OCI-LY3 (cell line): ENCODE data around the gene IGSF3.
"Not testable (repeated sequence)": the region's sequence is repeated elsewhere in the genome, so short reads cannot be mapped to it uniquely, and the experiment has no call there.

Experiments
- H2AFZ ChIP-seq: fragments of 200-600, 300-600 bp; shearing (Covaris generic); 2 replicates; pipeline ENCODE4 v1.6.0; 2014; ENCODE audit warnings: antibody characterized with exemption, low read depth, low read length
- H3K27ac ChIP-seq: fragments of 200-600, 300-600 bp; sonication (generic); 2 replicates; pipeline ENCODE4 v1.5.1; 2014; ENCODE audit warnings: mild to moderate bottlenecking, low read length, moderate library complexity, mixed read lengths
- H3K27me3 ChIP-seq: fragments of 200-600, 300-600 bp; sonication (generic); 2 replicates; pipeline ENCODE4 v1.6.1; 2014; ENCODE audit warnings: low read depth, low read length, mixed read lengths
- H3K36me3 ChIP-seq: fragments of 200-600, 300-600 bp; sonication (generic); replicated peaks from 2 replicates; pipeline ENCODE3; 2014; ENCODE audit warnings: low read depth, low read length, mixed read lengths
- H3K4me1 ChIP-seq: fragments of 300-600, 200-600 bp; sonication (generic); 2 replicates; pipeline ENCODE4 v1.6.1; 2014; ENCODE audit warnings: low read length, mixed read lengths
- H3K4me2 ChIP-seq: fragments of 200-600, 300-600 bp; sonication (generic); 2 replicates; pipeline ENCODE4 v1.6.1; 2014; ENCODE audit warnings: low read length, mixed read lengths
- H3K4me3 ChIP-seq: fragments of 300-600, 200-600 bp; sonication (generic); 2 replicates; pipeline ENCODE4 v1.5.1; 2014; ENCODE audit warnings: antibody characterized with exemption, mild to moderate bottlenecking, low read length, moderate library complexity
- H3K79me2 ChIP-seq: fragments of 300-600, 200-600 bp; shearing (Covaris generic); 2 replicates; pipeline ENCODE4 v1.6.1; 2014; ENCODE audit warnings: mild to moderate bottlenecking, low read length, mixed read lengths
- H3K9ac ChIP-seq: fragments of 300-600, 200-600 bp; shearing (Covaris generic); 2 replicates; pipeline ENCODE4 v1.6.0; 2014; ENCODE audit warnings: mild to moderate bottlenecking, low read length, moderate library complexity
- H3K9me3 ChIP-seq: fragments of 200-600, 300-600 bp; shearing (Covaris generic); 2 replicates; pipeline ENCODE4 v1.6.1; 2014; ENCODE audit warnings: low read length, mixed read lengths; ENCODE audit not compliant: insufficient read depth
- H4K20me1 ChIP-seq: fragments of 200-600, 300-600 bp; sonication (generic); 2 replicates; pipeline ENCODE4 v1.6.1; 2016; ENCODE audit warnings: low read length, mixed read lengths; ENCODE audit not compliant: insufficient read depth
- CTCF ChIP-seq: fragments of 200-600, 300-600 bp; sonication (generic); IDR thresholded peaks from 2 replicates; pipeline ENCODE4 v1.5.1; 2014; ENCODE audit warnings: antibody characterized with exemption, low read length, low read depth
- EZH2phosphoT487 ChIP-seq: fragments of 200-600 bp; shearing (Covaris generic); IDR thresholded peaks from 2 replicates; pipeline ENCODE4 v1.6.1; 2018; ENCODE audit warnings: antibody characterized with exemption, mixed run types, low read depth

Gene IGSF3

GRCh38 chr1:116663821-116664220 is 3.7 kb downstream of the IGSF3 start:
- TF ChIP-seq EZH2phosphoT487 (no peak), CTCF (no peak)
- no peak overlapping the region for H2AFZ ChIP-seq

GRCh38 chr1:116661633-116662032 is 5.9 kb downstream of the IGSF3 start:
- TF ChIP-seq CTCF (no peak), EZH2phosphoT487 (no peak)
- peaks cover 11% of the 10 kb centered on the region for H3K4me1 ChIP-seq
- peaks cover 20% of the 10 kb centered on the region; the same call in 1 of the 2 replicates for H3K79me2 ChIP-seq
- no peak overlapping the region for H3K9ac ChIP-seq
- no peaks in the 10 kb centered on the region for H3K9me3 ChIP-seq
- no peak overlapping the region for H2AFZ ChIP-seq
- H3K4me2 ChIP-seq, result no peak overlapping the region
- H3K27ac ChIP-seq, result no peak overlapping the region
- H3K36me3 ChIP-seq, result peaks cover 27% of the 10 kb centered on the region
- no peaks in the 10 kb centered on the region for H3K27me3 ChIP-seq
- H3K4me3 ChIP-seq, result no peak overlapping the region
- H4K20me1 ChIP-seq, result no peaks in the 10 kb centered on the region

More at GRCh38 chr1:116663821-116664220, 3.7 kb downstream of the IGSF3 start:
- no peak overlapping the region for H3K4me2 ChIP-seq
- H3K4me1 ChIP-seq, result peaks cover 17% of the 10 kb centered on the region
- no peaks in the 10 kb centered on the region for H3K9me3 ChIP-seq
- no peak overlapping the region for H3K4me3 ChIP-seq
- H3K36me3 ChIP-seq, result peaks cover 27% of the 10 kb centered on the region
- no peaks in the 10 kb centered on the region for H4K20me1 ChIP-seq
- H3K27ac ChIP-seq, result no peak overlapping the region
- no peak overlapping the region for H3K9ac ChIP-seq
- H3K79me2 ChIP-seq, result peaks cover 25% of the 10 kb centered on the region
- H3K27me3 ChIP-seq, result no peaks in the 10 kb centered on the region

- not testable (repeated sequence) for H3K9ac ChIP-seq, H3K4me2 ChIP-seq, H3K27me3 ChIP-seq, H3K4me3 ChIP-seq, H3K79me2 ChIP-seq, H4K20me1 ChIP-seq, H3K4me1 ChIP-seq, H3K27ac ChIP-seq, H2AFZ ChIP-seq, H3K9me3 ChIP-seq, H3K36me3 ChIP-seq
Measured at GRCh38 chr1:116658645-116659044, 8.9 kb downstream of the IGSF3 start.

GRCh38 chr1:116657836-116658235 is 9.7 kb downstream of the IGSF3 start:
- H3K36me3 ChIP-seq, H2AFZ ChIP-seq: not testable (repeated sequence)

GRCh38 chr1:116654351-116654750 is 13.2 kb downstream of the IGSF3 start:
- TF ChIP-seq EZH2phosphoT487 (no peak), CTCF (no peak)
- H3K79me2 ChIP-seq, result no peaks in the 10 kb centered on the region
- H3K9ac ChIP-seq, result no peak overlapping the region
- H3K4me2 ChIP-seq, result no peak overlapping the region
- H3K9me3 ChIP-seq, result no peaks in the 10 kb centered on the region
- no peaks in the 10 kb centered on the region for H3K4me1 ChIP-seq
- no peaks in the 10 kb centered on the region for H3K36me3 ChIP-seq
- H3K27ac ChIP-seq, result no peak overlapping the region
- no peak overlapping the region for H2AFZ ChIP-seq
- H3K27me3 ChIP-seq, result no peaks in the 10 kb centered on the region
- no peaks in the 10 kb centered on the region for H4K20me1 ChIP-seq
- H3K4me3 ChIP-seq, result no peak overlapping the region

More at GRCh38 chr1:116657836-116658235, 9.7 kb downstream of the IGSF3 start:
- not testable (repeated sequence) for H3K27me3 ChIP-seq, H3K27ac ChIP-seq, H3K4me2 ChIP-seq, H3K4me3 ChIP-seq, H3K9me3 ChIP-seq, H3K79me2 ChIP-seq, H4K20me1 ChIP-seq, H3K9ac ChIP-seq, H3K4me1 ChIP-seq

GRCh38 chr1:116652598-116652997 is 14.9 kb downstream of the IGSF3 start:
- not testable (repeated sequence) for H3K79me2 ChIP-seq

GRCh38 chr1:116650781-116651180 is 16.8 kb downstream of the IGSF3 start:
- H3K27me3 ChIP-seq, H3K4me1 ChIP-seq, H3K4me3 ChIP-seq, H3K9me3 ChIP-seq, H3K36me3 ChIP-seq, H3K4me2 ChIP-seq, H4K20me1 ChIP-seq, H3K27ac ChIP-seq, H2AFZ ChIP-seq, H3K79me2 ChIP-seq, H3K9ac ChIP-seq: not testable (repeated sequence)

More at GRCh38 chr1:116652598-116652997, 14.9 kb downstream of the IGSF3 start:
- not testable (repeated sequence) for H3K9me3 ChIP-seq, H3K4me3 ChIP-seq, H3K9ac ChIP-seq, H3K4me1 ChIP-seq, H3K36me3 ChIP-seq, H3K27ac ChIP-seq, H3K27me3 ChIP-seq, H3K4me2 ChIP-seq, H2AFZ ChIP-seq, H4K20me1 ChIP-seq
